ENCODE measurements around the gene FARS2.

- TF ChIP-seq ZNF407 (IDR thresholded peaks at IDR 0.05; ENCODE audit: low read depth) (no peak), IRF2 (CRISPR knock-in tag; IDR thresholded peaks at IDR 0.05) (no peak), ZNF830 (CRISPR knock-in tag; IDR thresholded peaks at IDR 0.05) (no peak), CGGBP1 (CRISPR knock-in tag; IDR thresholded peaks at IDR 0.05) (no peak), ZNF449 (CRISPR knock-in tag; IDR thresholded peaks at IDR 0.05) (no peak)
Measured at GRCh38 chr6:5256952-5257351, 4.4 kb upstream of the FARS2 start.
